ENCODE measurements around the gene IGFL2.

DNA sequence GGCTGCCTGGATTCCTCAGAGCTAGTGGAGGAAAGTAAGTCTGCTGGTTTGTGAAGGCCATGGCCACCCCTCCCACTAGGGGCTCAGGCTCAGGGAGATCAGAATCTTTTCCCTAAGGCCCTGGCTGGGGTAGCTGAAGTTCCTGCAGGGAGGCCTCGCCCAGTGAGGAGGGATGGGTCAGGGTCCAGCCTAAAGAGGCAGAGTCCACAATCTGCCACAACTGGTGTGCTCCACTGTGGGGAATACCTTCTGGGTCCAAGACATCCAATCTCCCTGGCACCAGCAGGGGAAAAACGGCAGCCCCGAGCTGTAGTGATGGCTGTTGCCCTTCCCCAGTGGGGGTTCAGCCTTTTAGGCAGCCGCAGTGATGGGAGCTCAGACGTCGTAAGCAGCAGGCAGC, 46.7 kb upstream of the IGFL2 start:
- TF ChIP-seq CTCF (IDR thresholded peaks at IDR 0.05) (no peak), POLR2A (IDR thresholded peaks at IDR 0.05) (no peak)
